Ascending aorta (tissue), 2 donors: ENCODE measurements around the gene TXLNB. TPM values are rescaled to one million over a fixed set of nuclear protein-coding genes. Genes with fewer than 3 reads are reported as not detected.

Experiments used
- DNase-seq, 2 donors: peaks; one replicate each; pipeline ENCODE4 v3.0.0-alpha.2; 2019; ENCODE audit warnings: low spot score in 2 of 2
- H3K27ac ChIP-seq, 2 donors: fragments of 200-600 bp; sonication (generic); one replicate each; pipeline ENCODE4 v1.5.1; 2016 to 2017; ENCODE audit warnings: mild to moderate bottlenecking in 1 of 2
- H3K27me3 ChIP-seq: fragments of 200-600 bp; sonication (generic); one replicate; pipeline ENCODE4 v1.5.1; 2017
- H3K36me3 ChIP-seq, 2 donors: fragments of 200-600 bp; sonication (generic); one replicate each; pipeline ENCODE4 v1.5.1; 2016
- H3K4me1 ChIP-seq, 2 donors: fragments of 200-600 bp; sonication (generic); one replicate each; pipeline ENCODE4 v1.5.1; 2016 to 2017; ENCODE audit warnings: mild to moderate bottlenecking in 1 of 2
- H3K4me3 ChIP-seq, 2 donors: fragments of 200-600 bp; sonication (generic); one replicate each; pipeline ENCODE4 v1.5.1; 2016 to 2017; ENCODE audit warnings: mild to moderate bottlenecking in 1 of 2
- H3K9me3 ChIP-seq, 2 donors: fragments of 200-600 bp; sonication (generic); one replicate each; pipeline ENCODE4 v1.5.1; 2016
- CTCF ChIP-seq, 3 experiments: fragments of 200-600 bp in 2 of 3; fragments of 450-650 bp in 1 of 3; sonication (generic) in 2 of 3; IDR thresholded peaks; one replicate each; pipeline ENCODE4 v1.5.1; 2016 to 2019; ENCODE audit warnings: antibody characterized with exemption in 3 of 3, mild to moderate bottlenecking in 1 of 3, moderate library complexity in 1 of 3
- intact Hi-C: fragments of 100-400 bp; cut with DNase I; formaldehyde crosslinking; loops from one replicate; pipeline ENCODE4 v1.15.1; 2023
- total RNA-seq: library from RNA; depleted of rRNA; stranded (reverse); fragments of >200 nt; gene quantifications from one replicate; pipeline ENCODE4 v1.1.0, GENCODE V29; 2016

Gene TXLNB
- total RNA-seq, 1 donor from 2014 or later, result not detected

GRCh38 chr6:139278190-139278589 lies 13.6 kb downstream of the TXLNB start:
- Histone ChIP-seq H3K4me1 (peaks cover 3 to 14% of the 10 kb centered on the region in 2 donors), H3K36me3 (no peaks in the 10 kb centered on the region), H3K27ac (peak overlapping the region; percentile 80 to 92), H3K9me3 (no peaks in the 10 kb centered on the region), H3K4me3 (no peak overlapping the region), H3K27me3 (no peaks in the 10 kb centered on the region)
- intact Hi-C loops, result no loop called here
- no peak for TF ChIP-seq CTCF (IDR thresholded peaks at IDR 0.05)
- DNase-seq, result no peak

DNA sequence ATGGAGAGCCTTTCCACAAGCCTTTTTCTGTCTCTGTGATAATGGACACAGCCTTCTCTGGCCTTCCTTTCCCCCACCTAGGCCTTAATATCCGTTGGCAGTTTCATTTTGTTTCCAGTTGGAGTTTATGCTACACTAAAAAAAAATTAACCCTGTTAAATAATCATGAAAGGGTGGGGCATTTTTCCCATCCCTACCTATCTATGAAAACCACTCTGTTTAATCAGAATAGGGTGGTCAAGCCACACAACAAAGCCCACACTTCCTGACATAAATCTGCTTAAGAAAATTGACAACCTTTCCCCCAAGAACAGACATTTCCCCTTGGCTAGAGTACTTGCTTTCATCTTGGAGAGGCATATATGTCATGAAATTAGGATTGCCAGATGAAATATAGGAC lies 14.2 kb downstream of the TXLNB start:
- no peak for TF ChIP-seq CTCF (IDR thresholded peaks at IDR 0.05)
- Histone ChIP-seq H3K9me3 (no peaks in the 10 kb centered on the region), H3K27me3 (no peaks in the 10 kb centered on the region), H3K4me1 (peaks cover 3 to 14% of the 10 kb centered on the region in 2 donors), H3K27ac (peak overlapping the region; percentile 80 to 92), H3K36me3 (no peaks in the 10 kb centered on the region), H3K4me3 (peak overlapping the region in 1 of 2 donors; percentile 47)
- intact Hi-C loops, result no loop called here
- DNase-seq, result no peak

- no peaks in the 10 kb centered on the region for H3K27me3 ChIP-seq
- intact Hi-C loops, result no loop called here
- DNase-seq, result no peak
- peaks cover 3 to 14% of the 10 kb centered on the region in 2 donors for H3K4me1 ChIP-seq
- peak overlapping the region in 1 of 2 donors; percentile 47 for H3K4me3 ChIP-seq
- no peak for TF ChIP-seq CTCF (IDR thresholded peaks at IDR 0.05)
- H3K27ac ChIP-seq, result peak overlapping the region; percentile 80 to 92
- H3K9me3 ChIP-seq, result no peaks in the 10 kb centered on the region
- no peaks in the 10 kb centered on the region for H3K36me3 ChIP-seq
Observed at GRCh38 chr6:139277161-139277560, 14.6 kb downstream of the TXLNB start.

GRCh38 chr6:139275279-139276055 lies 16.3 kb downstream of the TXLNB start:
- Histone ChIP-seq H3K36me3 (no peaks in the 10 kb centered on the region), H3K9me3 (no peaks in the 10 kb centered on the region), H3K4me3 (no peak overlapping the region), H3K27ac (no peak overlapping the region), H3K27me3 (no peaks in the 10 kb centered on the region), H3K4me1 (peaks cover 3 to 14% of the 10 kb centered on the region in 2 donors)
- intact Hi-C loops, result no loop called here
- DNase-seq, result no peak
- TF ChIP-seq CTCF (IDR thresholded peaks at IDR 0.05), result no peak

DNA sequence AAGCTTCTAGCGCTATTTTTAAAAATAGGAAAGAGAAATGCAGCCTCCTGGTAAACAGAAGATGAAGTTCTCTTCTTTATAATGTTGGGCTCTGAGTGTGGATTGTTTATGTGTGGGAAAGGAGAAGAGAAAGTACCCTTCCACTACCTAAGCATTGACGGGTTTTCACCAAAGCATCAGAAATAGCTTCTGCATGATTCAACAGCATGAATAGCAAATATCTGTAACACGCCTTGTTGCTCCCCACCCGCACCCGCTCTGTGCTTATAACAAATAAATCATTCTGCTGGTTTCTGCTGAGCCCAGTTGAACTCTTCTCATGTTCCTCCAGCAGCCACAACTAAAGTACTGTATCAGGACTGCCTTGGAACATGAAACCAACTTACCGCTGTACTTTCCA lies 20.7 kb downstream of the TXLNB start:
- H3K9me3 ChIP-seq, result no peaks in the 10 kb centered on the region
- H3K27ac ChIP-seq, result no peak overlapping the region
- no peak for DNase-seq
- H3K4me1 ChIP-seq, result peaks cover 0 to 3% of the 10 kb centered on the region in 2 donors
- H3K36me3 ChIP-seq, result no peaks in the 10 kb centered on the region
- no peaks in the 10 kb centered on the region for H3K27me3 ChIP-seq
- no peak overlapping the region for H3K4me3 ChIP-seq
- intact Hi-C loops, result no loop called here
- no peak for TF ChIP-seq CTCF (IDR thresholded peaks at IDR 0.05)
